GM12873 (cell line): ENCODE measurements around the gene KCNE3.

Experiments
- CTCF ChIP-seq: IDR thresholded peaks from 2 replicates; pipeline ENCODE4 v1.5.1; 2012; ENCODE audit warnings: low read depth, mild to moderate bottlenecking, moderate library complexity, low read length, control low read depth; ENCODE audit not compliant: insufficient read depth; ENCODE audit errors: missing control alignments

KCNE3 gene

GRCh38 chr11:74471668-74472429 lies 4.5 kb upstream of the KCNE3 start:
- TF ChIP-seq CTCF = no peak

- TF ChIP-seq CTCF = no peak
Measured at GRCh38 chr11:74471037-74471436, 3.7 kb upstream of the KCNE3 start.

- TF ChIP-seq CTCF = no peak
Measured at GRCh38 chr11:74470526-74470925, 3.2 kb upstream of the KCNE3 start.

GRCh38 chr11:74468936-74469335 lies 1.6 kb upstream of the KCNE3 start:
- TF ChIP-seq CTCF = no peak

GRCh38 chr11:74468521-74468920 lies 1.2 kb upstream of the KCNE3 start:
- no peak for TF ChIP-seq CTCF

- TF ChIP-seq CTCF = no peak
Measured at GRCh38 chr11:74468058-74468457, 709 bp upstream of the KCNE3 start.

GRCh38 chr11:74465291-74465708 lies 2.0 kb downstream of the KCNE3 start:
- TF ChIP-seq CTCF = no peak

GRCh38 chr11:74464746-74465145 lies 2.6 kb downstream of the KCNE3 start:
- TF ChIP-seq CTCF = no peak
